Muscle of back (tissue), 11 donors: ENCODE results near the gene KMT5C. TPM values are rescaled to one million over a fixed set of nuclear protein-coding genes. Genes with fewer than 3 reads are reported as not detected.
A peak's percentile ranks its signal among the peaks of the same experiment; 100 is the strongest.

Experiments used
- DNase-seq, 3 donors: peaks; one replicate each; pipeline versions ENCODE4 v3.0.0 to v3.0.0-alpha.2; 2013
- polyA plus RNA-seq, 10 donors: library from polyadenylated mRNA; unstranded; fragments of 120-200 nt; gene quantifications; one replicate each; pipeline ENCODE4 v1.2.1, GENCODE V29; 2013; ENCODE audit not compliant: insufficient read length in 10 of 10

The KMT5C gene
- polyA plus RNA-seq, 10 donors, result 12.8 to 29.0 (median 18.0) TPM

GRCh38 chr19:55365245-55365644 is 25.6 kb downstream of the KMT5C start:
- no peak for DNase-seq

GRCh38 chr19:55365964-55366363 is 26.3 kb downstream of the KMT5C start:
- DNase-seq, result no peak

- no peak for DNase-seq
These were observed 27.1 kb downstream of the KMT5C start for GRCh38 chr19:55366790-55367189.

- no peak for DNase-seq
These were observed 28.4 kb downstream of the KMT5C start for GRCh38 chr19:55368106-55368505.

GRCh38 chr19:55368701-55369563 is 29.3 kb downstream of the KMT5C start:
- peak in 1 of 3 donors; percentile 58 for DNase-seq

DNA sequence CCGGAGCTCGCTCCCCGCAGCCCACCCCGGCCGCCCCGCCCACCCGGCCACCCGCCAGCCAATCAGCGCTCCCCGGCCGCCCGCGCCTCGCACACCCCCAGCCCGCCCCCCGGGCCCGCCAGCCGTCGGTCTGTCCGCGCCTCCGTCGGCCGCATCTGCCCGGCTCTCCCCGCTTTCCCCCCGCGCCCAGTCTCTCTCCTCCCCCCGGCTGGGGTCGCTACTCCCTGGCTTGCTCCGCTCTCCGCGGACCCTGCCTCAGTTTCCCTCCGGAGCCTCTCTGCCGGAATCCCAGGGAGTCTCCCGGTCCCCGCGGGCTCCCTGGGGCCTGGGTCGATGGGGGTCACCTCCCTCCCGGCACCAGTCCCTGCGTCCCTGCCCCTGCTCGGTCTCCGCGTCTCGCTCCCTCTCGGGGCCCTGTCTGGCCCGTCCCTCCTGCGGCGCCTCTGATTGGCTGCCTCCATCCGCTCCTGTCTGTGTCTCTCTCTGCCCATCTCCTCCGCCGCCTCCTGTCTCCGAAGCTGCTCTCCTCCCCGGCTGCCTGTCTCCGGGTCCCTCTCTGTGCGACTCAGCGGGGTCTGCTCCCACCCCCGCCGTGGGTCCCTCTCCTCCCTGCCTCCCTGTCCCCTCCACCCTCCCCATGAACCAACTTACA is 30.1 kb downstream of the KMT5C start:
- DNase-seq, result peak in 1 of 3 donors; percentile 66

DNA sequence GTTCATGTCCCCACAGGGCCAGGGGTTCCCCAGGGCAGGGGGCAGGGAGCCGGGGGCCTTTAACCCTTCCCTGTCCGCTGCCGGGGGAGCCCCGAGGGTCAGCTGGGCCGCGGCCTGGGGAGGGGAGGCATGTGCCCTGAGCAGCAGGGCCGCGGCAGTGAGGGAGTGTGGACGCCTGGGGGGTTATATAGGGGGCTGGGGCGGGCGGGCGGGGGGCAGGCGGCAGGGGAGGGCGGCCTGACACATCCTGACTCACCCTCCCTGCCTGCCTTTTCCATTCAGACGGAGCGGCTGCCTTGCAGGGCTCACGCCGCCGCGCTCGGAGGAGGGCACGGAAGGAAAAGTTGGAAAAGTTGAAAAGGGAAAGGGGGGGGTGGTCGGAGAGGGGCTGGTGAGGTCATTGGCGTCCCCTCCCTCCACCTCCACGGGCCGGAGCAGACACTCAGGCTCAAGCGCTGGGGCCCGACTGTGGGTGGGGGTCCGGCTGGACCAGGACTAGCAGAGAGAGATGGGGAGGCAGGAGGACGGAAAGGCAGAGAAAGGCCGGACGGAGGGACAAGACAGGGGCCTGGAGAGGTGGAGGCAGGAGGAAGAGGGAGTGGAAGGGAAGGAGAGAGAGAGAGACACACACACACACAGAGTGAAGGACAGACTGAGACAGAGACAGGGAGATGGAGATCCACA is 30.8 kb downstream of the KMT5C start, which contains the start of gene IL11:
Gene IL11 (minus strand): TSS at position 159 of the 684 bp plus-strand sequence. CDS start 153 bp downstream, at position 6.
- DNase-seq, result no peak

DNA sequence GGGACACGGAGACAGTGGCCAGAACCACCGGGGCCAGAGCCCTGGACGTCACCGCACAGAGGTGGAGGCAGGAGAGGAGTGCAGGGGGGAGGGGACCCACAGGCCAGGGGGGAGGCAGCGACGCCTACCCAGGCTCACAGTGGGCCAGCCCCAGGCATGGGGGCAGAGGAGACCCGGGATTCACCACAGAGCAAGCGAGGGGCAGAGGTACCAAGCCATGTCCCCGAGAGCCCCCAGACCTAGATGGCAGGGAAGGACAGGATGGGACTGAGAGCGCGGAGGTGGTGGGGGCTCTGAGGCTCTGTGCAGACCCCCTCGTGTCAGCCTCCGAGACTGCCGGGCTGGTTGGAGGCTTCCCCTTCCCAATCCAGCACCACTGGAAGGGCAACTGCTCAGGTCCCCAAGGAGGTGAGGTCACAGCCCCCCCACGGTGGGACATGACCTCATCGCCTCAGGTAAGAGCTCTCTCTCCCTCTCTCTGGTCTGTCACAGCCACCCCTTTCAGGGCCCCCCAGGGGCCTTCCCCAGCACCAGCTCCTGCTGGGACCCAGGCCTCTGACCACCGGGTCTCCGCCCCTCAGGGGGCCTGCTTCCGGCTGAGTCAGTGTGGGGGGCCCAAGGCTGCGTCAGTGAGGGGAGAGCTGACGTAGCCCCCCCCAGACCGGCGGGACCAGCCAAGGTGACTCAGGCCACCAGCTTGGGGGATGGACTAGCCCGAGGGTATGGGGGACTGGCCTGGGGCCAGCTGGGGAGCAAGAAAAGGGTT is 32.8 kb downstream of the KMT5C start:
- peak in 1 of 3 donors; percentile 44 for DNase-seq

- no peak for DNase-seq
These were observed 33.8 kb downstream of the KMT5C start for GRCh38 chr19:55373306-55373992.

- no peak for DNase-seq
These were observed 34.5 kb downstream of the KMT5C start for GRCh38 chr19:55373993-55374757.

GRCh38 chr19:55376241-55376933 is 36.7 kb downstream of the KMT5C start, which contains the start of gene TMEM190:
Gene TMEM190, plus strand, starts transcription at chr19:55376826. Its CDS starts 28 bp downstream, at chr19:55376854.
- DNase-seq, result no peak

DNA sequence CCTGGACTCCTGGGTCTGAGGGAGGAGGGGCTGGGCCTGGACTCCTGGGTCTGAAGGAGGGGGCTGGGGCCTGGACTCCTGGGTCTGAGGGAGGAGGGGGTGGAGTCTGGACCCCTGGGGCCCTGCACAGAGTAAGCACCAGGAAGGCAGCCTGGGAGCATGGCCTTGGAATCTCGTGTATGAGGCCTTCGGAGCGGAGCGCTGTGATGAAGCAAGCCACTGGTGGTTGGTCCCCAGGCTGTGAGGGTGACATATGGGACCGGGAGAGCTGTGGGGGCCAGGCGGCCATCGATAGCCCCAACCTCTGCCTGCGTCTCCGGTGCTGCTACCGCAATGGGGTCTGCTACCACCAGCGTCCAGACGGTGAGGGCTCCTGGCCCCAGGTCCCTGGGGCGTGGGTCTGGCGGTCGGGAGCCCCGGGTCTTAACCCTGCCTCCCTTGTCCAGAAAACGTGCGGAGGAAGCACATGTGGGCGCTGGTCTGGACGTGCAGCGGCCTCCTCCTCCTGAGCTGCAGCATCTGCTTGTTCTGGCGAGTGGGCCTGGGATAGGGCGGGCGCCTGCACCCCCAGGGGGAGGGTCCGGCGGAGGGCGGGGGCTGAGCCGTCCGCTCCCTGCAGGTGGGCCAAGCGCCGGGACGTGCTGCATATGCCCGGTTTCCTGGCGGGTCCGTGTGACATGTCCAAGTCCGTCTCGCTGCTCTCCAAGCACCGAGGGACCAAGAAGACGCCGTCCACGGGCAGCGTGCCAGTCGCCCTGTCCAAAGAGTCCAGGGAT is 37.9 kb downstream of the KMT5C start:
- peak in 1 of 3 donors; percentile 75 for DNase-seq

DNA sequence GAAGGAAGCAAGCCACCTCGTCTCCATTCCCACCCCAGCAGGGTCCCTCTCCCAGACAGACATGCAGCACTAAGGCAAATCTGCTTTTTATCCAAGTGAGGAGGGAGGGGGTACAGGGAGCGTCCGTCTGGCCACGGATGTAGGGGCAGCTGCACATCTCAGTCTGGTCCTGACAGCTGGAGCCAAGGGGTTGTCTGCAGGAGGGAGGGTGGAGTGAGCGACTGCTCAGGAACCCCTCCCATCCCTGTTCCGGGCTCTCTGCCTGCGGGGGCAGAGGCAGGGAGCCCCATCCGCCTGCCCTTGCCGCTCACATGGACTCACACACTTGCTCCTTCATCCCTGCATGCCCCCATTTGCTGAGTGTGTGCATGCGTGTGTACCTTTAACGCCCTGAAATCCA is 39.5 kb downstream of the KMT5C start:
- DNase-seq, result peak; percentile 51 to 81 (median 55)

GRCh38 chr19:55382013-55382412 is 42.3 kb downstream of the KMT5C start:
- DNase-seq, result no peak

DNA sequence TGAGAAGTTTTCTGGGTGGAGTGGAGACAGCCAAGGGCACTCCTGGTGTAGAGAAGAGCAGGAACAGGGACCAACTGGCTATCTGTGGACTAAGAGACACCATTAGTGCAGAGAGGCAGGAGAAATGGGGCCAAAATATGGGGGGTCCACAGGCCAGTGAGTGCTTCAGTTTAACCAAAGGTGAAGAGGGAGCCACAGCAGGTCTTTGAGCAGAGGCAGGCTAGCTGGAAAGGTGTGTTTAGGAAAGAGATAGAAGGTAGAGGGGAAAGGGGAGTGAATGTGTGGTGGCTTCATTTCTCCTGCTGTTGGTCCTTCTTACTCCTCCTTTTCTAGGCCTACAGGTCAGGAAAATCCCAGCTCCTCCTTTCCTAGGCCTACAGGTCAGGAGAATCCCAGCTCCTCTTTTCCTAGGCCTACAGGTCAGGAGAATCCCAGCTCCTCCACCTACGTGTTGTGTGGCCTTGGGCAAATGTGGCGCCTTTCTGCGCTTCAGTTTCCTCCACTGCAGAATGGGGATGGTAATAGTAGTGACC is 42.9 kb downstream of the KMT5C start:
- no peak for DNase-seq

- peak in 2 of 3 donors; percentile 69 to 84 for DNase-seq
These were observed 43.8 kb downstream of the KMT5C start for GRCh38 chr19:55383279-55384130.
